Liver (tissue), 9 donors: Measurements from ENCODE around the gene CCDC50. TPM values are rescaled to one million over a fixed set of nuclear protein-coding genes. Genes with fewer than 3 reads are reported as not detected.

Source experiments
- DNase-seq: peaks from one replicate; pipeline ENCODE4 v3.0.0-alpha.2; 2017; ENCODE audit warnings: low spot score
- H3K27ac ChIP-seq, 2 donors: one replicate each; pipeline ENCODE4 v1.7.0; 2013; ENCODE audit warnings: inconsistent platforms in 2 of 2, low read length in 2 of 2, control low read depth in 1 of 2, low read depth in 1 of 2, mild to moderate bottlenecking in 1 of 2
- H3K27me3 ChIP-seq, 4 donors: one replicate each; pipeline versions ENCODE4 v1.6.1 to v1.7.0; 2013; ENCODE audit warnings: low read length in 3 of 4, inconsistent platforms in 1 of 4, mild to moderate bottlenecking in 1 of 4, moderate library complexity in 1 of 4; ENCODE audit not compliant: control insufficient read depth in 4 of 4, insufficient read depth in 4 of 4
- H3K36me3 ChIP-seq, 4 donors: one replicate each; pipeline versions ENCODE4 v1.6.1 to v1.7.0; 2013; ENCODE audit warnings: low read length in 3 of 4, mild to moderate bottlenecking in 3 of 4, low read depth in 1 of 4, moderate library complexity in 1 of 4; ENCODE audit not compliant: control insufficient read depth in 4 of 4, insufficient read depth in 3 of 4
- H3K4me1 ChIP-seq, 4 donors: one replicate each; pipeline versions ENCODE4 v1.6.1 to v1.7.0; 2013; ENCODE audit warnings: low read length in 3 of 4, mild to moderate bottlenecking in 3 of 4, moderate library complexity in 1 of 4; ENCODE audit not compliant: control insufficient read depth in 4 of 4, insufficient read depth in 4 of 4
- H3K4me3 ChIP-seq, 3 donors: one replicate each; pipeline versions ENCODE4 v1.6.1 to v1.7.0; 2013; ENCODE audit warnings: low read length in 3 of 3, control low read depth in 1 of 3, low read depth in 1 of 3, mild to moderate bottlenecking in 1 of 3
- H3K9ac ChIP-seq, 2 donors: one replicate each; pipeline ENCODE4 v1.7.0; 2013; ENCODE audit warnings: low read length in 2 of 2, mild to moderate bottlenecking in 2 of 2, moderate library complexity in 2 of 2, control low read depth in 1 of 2, low read depth in 1 of 2
- H3K9me3 ChIP-seq, 4 donors: one replicate each; pipeline versions ENCODE4 v1.6.1 to v1.7.0; 2013; ENCODE audit warnings: low read length in 3 of 4; ENCODE audit not compliant: control insufficient read depth in 4 of 4
- ATF3 ChIP-seq: IDR thresholded peaks from 2 replicates; pipeline ENCODE4 v1.6.1; 2016; ENCODE audit warnings: antibody characterized with exemption
- CTCF ChIP-seq: fragments of 150-350 bp; IDR thresholded peaks from 2 replicates; pipeline ENCODE4 v1.5.1; 2017; ENCODE audit warnings: improper control_type of control experiment, low read depth, low read length; ENCODE audit not compliant: missing input control
- EGR1 ChIP-seq, 2 donors: IDR thresholded peaks; 2 replicates each; pipeline ENCODE4 v1.6.1; 2016 to 2018; ENCODE audit warnings: antibody characterized with exemption in 2 of 2, low read depth in 2 of 2
- FOXA1 ChIP-seq: IDR thresholded peaks from 2 replicates; pipeline ENCODE4 v1.6.1; 2016; ENCODE audit warnings: antibody characterized with exemption
- HNF4A ChIP-seq, 2 donors: conservative IDR thresholded peaks; 2 replicates each; pipeline ENCODE4 v1.6.1; 2016; ENCODE audit warnings: antibody characterized with exemption in 2 of 2, mild to moderate bottlenecking in 2 of 2
- HNF4G ChIP-seq: IDR thresholded peaks from 2 replicates; pipeline ENCODE4 v1.6.1; 2016; ENCODE audit warnings: antibody characterized with exemption
- JUND ChIP-seq, 2 donors: IDR thresholded peaks; 2 replicates each; pipeline ENCODE4 v1.6.1; 2016; ENCODE audit warnings: antibody characterized with exemption in 2 of 2
- MAX ChIP-seq: IDR thresholded peaks from 2 replicates; pipeline ENCODE4 v1.6.1; 2016; ENCODE audit warnings: antibody characterized with exemption
- RAD21 ChIP-seq, 2 donors: IDR thresholded peaks; 2 replicates each; pipeline ENCODE4 v1.6.1; 2016; ENCODE audit warnings: antibody characterized with exemption in 2 of 2, mild to moderate bottlenecking in 2 of 2
- REST ChIP-seq: IDR thresholded peaks from 2 replicates; pipeline ENCODE4 v1.6.1; 2016; ENCODE audit warnings: antibody characterized with exemption, mild to moderate bottlenecking
- RXRA ChIP-seq, 2 donors: IDR thresholded peaks; 2 replicates each; pipeline ENCODE4 v1.6.1; 2017 to 2018; ENCODE audit warnings: antibody characterized with exemption in 2 of 2, mild to moderate bottlenecking in 1 of 2
- SP1 ChIP-seq: IDR thresholded peaks from 2 replicates; pipeline ENCODE4 v1.6.1; 2018; ENCODE audit warnings: antibody characterized with exemption, mild to moderate bottlenecking
- YY1 ChIP-seq: IDR thresholded peaks from 2 replicates; pipeline ENCODE4 v1.6.1; 2016; ENCODE audit warnings: antibody characterized with exemption, mild to moderate bottlenecking
- ZBTB33 ChIP-seq: IDR thresholded peaks from 2 replicates; pipeline ENCODE4 v1.6.1; 2016; ENCODE audit warnings: antibody characterized with exemption
- WGBS: extraction: QIAGEN DNeasy Blood & Tissue Kit; methylation state at CpG from one replicate; pipeline ENCODE4 v1.1.7; 2013; 5-methylcytosine and 5-hydroxymethylcytosine counted together
- polyA plus RNA-seq, 2 donors: library from polyadenylated mRNA; stranded (reverse) in 1 of 2; unstranded in 1 of 2; fragments of 200-250 nt in 1 of 2; fragments of >200 nt in 1 of 2; fragmentation: Nextera tagmentation in 1 of 2; extraction: Ambion mirVana in 1 of 2; gene quantifications; one replicate each; pipeline versions ENCODE4 v1.2.1 to v1.2.3, GENCODE V29; 2013 to 2015
- total RNA-seq, 2 donors: library from RNA; depleted of rRNA; stranded (reverse); fragments of >200 nt; gene quantifications; one replicate each; pipeline ENCODE4 v1.2.3, GENCODE V29; 2014
- donor health status: healthy.
- donor health status: healthy.
- donor health status: healthy.
- donor health status: healthy.
- donor health status: healthy.

Gene CCDC50
- total and polyA plus RNA-seq, 4 donors, result 15.4 to 69.0 (median 33.6) TPM

- H3K27me3 ChIP-seq, result no peaks in the 10 kb centered on the region
- H3K4me3 ChIP-seq, result no peak overlapping the region
- no peak overlapping the region for H3K27ac ChIP-seq
- no peaks in the 10 kb centered on the region for H3K9me3 ChIP-seq
- no peak for DNase-seq
- H3K36me3 ChIP-seq, result no peaks in the 10 kb centered on the region
- TF ChIP-seq MAX (no peak), ATF3 (no peak), FOXA1 (no peak), ZBTB33 (no peak), HNF4A (conservative IDR thresholded peaks at IDR 0.05) (no peak), SP1 (no peak), REST (no peak), RXRA (IDR thresholded peaks at IDR 0.05) (no peak), RAD21 (IDR thresholded peaks at IDR 0.05) (no peak), CTCF (no peak), HNF4G (no peak)
- WGBS, result 87% methylated on average over 4 of the region's 4 CpGs
- no peak overlapping the region for H3K9ac ChIP-seq
- H3K4me1 ChIP-seq, result no peaks in the 10 kb centered on the region
Observed at GRCh38 chr3:191321019-191321767, 8.0 kb upstream of the CCDC50 start.

GRCh38 chr3:191324936-191325335, 4.3 kb upstream of the CCDC50 start:
- no peak for DNase-seq
- H3K27me3 ChIP-seq, result no peaks in the 10 kb centered on the region
- H3K4me1 ChIP-seq, result peaks cover 0 to 7% (median 3%) of the 10 kb centered on the region in 4 donors
- no peak for TF ChIP-seq RXRA (IDR thresholded peaks at IDR 0.05)
- no peak for TF ChIP-seq HNF4G
- no peak for TF ChIP-seq JUND (IDR thresholded peaks at IDR 0.05)
- no peak for TF ChIP-seq YY1
- no peak for TF ChIP-seq ATF3
- TF ChIP-seq MAX, result no peak
- no peak for TF ChIP-seq EGR1 (IDR thresholded peaks at IDR 0.05; ENCODE audit: low read depth in 2 of 2)
- 93% methylated on average over 2 of the region's 2 CpGs for WGBS
- no peaks in the 10 kb centered on the region for H3K9me3 ChIP-seq
- H3K9ac ChIP-seq, result no peak overlapping the region
- H3K27ac ChIP-seq, result no peak overlapping the region
- H3K4me3 ChIP-seq, result no peak overlapping the region
- H3K36me3 ChIP-seq, result no peaks in the 10 kb centered on the region
